Tibial artery (tissue), 4 donors: ENCODE measurements around the gene MBTD1.

Source experiments
- DNase-seq, 2 donors: peaks; one replicate each; pipeline ENCODE4 v3.0.0-alpha.2; 2019
- H3K27ac ChIP-seq, 2 donors: fragments of 200-600 bp; sonication (generic) in 1 of 2; 1 replicate in 1 of 2; 2 replicates in 1 of 2; pipeline ENCODE4 v1.5.1; 2018 to 2019; ENCODE audit warnings: mild to moderate bottlenecking in 1 of 2
- H3K27me3 ChIP-seq, 2 donors: fragments of 200-600 bp; sonication (generic) in 1 of 2; one replicate each; pipeline versions ENCODE4 v1.5.1 to v1.6.0; 2016 to 2019
- H3K36me3 ChIP-seq, 3 donors: fragments of 200-600 bp; sonication (generic) in 2 of 3; one replicate each; pipeline ENCODE4 v1.5.1; 2016 to 2019; ENCODE audit warnings: mild to moderate bottlenecking in 2 of 3
- H3K4me1 ChIP-seq, 4 donors: fragments of 200-600 bp; sonication (generic) in 2 of 4; 1 replicate in 3 of 4; 2 replicates in 1 of 4; pipeline ENCODE4 v1.5.1; 2016 to 2019
- H3K4me3 ChIP-seq, 2 donors: fragments of 200-600 bp; sonication (generic) in 1 of 2; 1 replicate in 1 of 2; 2 replicates in 1 of 2; pipeline ENCODE4 v1.5.1; 2018 to 2019; ENCODE audit warnings: mild to moderate bottlenecking in 2 of 2
- H3K9me3 ChIP-seq, 3 donors: fragments of 200-600 bp; sonication (generic) in 1 of 3; one replicate each; pipeline ENCODE4 v1.5.1; 2016 to 2019
- CTCF ChIP-seq, 2 experiments: fragments of 200-600 bp in 1 of 2; fragments of 450-650 bp in 1 of 2; IDR thresholded peaks; one replicate each; pipeline ENCODE4 v1.5.1; 2017 to 2019; ENCODE audit warnings: antibody characterized with exemption in 2 of 2, mild to moderate bottlenecking in 1 of 2, moderate library complexity in 1 of 2
- intact Hi-C: fragments of 100-400 bp; cut with DNase I; formaldehyde crosslinking; loops from one replicate; pipeline ENCODE4 v1.15.0; 2023; ENCODE audit warnings: low total_unique reads

MBTD1 gene

DNA sequence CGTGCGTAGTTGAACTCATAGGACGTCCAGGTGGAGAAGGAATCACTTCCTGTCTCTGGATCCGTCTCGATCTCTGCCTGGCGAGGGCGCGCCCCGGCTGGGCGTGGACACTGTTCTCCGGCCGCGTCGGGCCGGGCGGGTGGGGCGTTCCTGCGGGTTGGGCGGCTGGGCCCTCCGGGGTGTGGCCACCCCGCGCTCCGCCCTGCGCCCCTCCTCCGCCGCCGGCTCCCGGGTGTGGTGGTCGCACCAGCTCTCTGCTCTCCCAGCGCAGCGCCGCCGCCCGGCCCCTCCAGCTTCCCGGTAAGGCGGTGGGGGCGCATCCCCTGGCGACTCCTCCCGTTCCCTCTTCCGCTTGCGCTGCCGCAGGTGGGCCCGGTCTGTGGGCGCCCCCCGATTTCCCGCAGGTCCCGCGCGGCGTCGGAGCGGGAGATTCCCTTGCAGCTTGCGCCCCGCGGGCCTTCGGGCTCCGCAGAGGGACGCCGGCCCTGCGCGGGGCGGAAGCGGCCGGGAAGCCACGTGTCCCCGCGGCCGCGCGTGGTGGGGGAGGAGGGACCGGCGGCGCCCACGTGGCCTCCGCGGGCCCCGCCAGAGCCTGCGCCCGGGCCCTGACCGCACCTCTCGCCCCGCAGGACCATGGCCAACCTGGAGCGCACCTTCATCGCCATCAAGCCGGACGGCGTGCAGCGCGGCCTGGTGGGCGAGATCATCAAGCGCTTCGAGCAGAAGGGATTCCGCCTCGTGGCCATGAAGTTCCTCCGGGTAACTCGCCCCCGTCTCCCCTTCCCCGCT, 93.5 kb downstream of the MBTD1 start, which contains the start of gene NME2:
Gene NME2, plus strand, starts transcription at position 214 of the 789 bp plus-strand sequence. Its CDS starts 420 bp downstream, at position 634.
- peak; percentile 91 to 95 for DNase-seq
- H3K9me3 ChIP-seq, result no peaks in the 10 kb centered on the region
- H3K27ac ChIP-seq, result peak within 1 kb of the TSS; percentile 88 to 98
- peaks cover 15 to 44% (median 37%) of the 10 kb centered on the region in 3 donors for H3K36me3 ChIP-seq
- peaks cover 0 to 21% (median 15%) of the 10 kb centered on the region in 4 donors for H3K4me1 ChIP-seq
- H3K4me3 ChIP-seq, result peak within 1 kb of the TSS; percentile 98 to 99
- TF ChIP-seq CTCF (IDR thresholded peaks at IDR 0.05), result no peak
- H3K27me3 ChIP-seq, result no peaks in the 10 kb centered on the region
- intact Hi-C loops, result loop anchor here (2.0 to 5.0 kb wide), 2 partner anchors 14 to 44 kb away; partner anchors contain the start of genes NME1 and SPAG9

DNA sequence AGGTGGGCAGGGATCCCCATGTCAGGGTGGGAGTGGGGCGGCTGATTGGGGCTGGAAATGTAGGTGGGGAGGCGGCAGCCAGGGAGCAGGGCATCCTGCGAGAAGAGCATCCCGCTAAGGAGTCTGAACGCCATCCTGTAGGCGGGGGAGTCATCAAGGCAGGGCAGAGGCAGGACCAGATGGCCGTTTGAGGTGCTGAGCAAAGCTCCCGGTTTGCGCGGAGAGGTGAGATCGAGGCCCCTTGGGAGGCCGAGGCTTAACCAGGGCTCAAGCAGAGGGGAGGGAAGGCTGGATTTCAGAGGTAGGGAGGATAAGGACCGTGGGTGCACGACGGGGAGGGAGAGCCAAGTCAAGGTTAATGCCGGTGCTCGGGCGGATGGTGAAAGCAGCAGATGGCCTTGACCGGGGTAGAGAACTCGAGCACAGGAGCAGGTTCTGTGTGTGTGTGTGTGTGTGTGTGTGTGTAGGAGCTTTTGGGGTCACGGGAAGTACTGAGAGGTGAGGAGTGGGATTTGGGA, 94.1 kb downstream of the MBTD1 start:
- DNase-seq, result peak in 1 of 2 donors; percentile 29
- Histone ChIP-seq H3K27ac (peak overlapping the region; percentile 88 to 98), H3K27me3 (no peaks in the 10 kb centered on the region), H3K4me1 (peaks cover 0 to 21% (median 15%) of the 10 kb centered on the region in 4 donors), H3K9me3 (no peaks in the 10 kb centered on the region), H3K36me3 (peaks cover 12 to 44% (median 37%) of the 10 kb centered on the region in 3 donors), H3K4me3 (peak overlapping the region; percentile 98 to 99)
- TF ChIP-seq CTCF (IDR thresholded peaks at IDR 0.05), result peak in 1 of 2 experiments; percentile 10
- intact Hi-C loops, result loop anchor here (2.0 to 5.0 kb wide), 2 partner anchors 13 to 43 kb away; partner anchors contain the start of genes NME1 and SPAG9

DNA sequence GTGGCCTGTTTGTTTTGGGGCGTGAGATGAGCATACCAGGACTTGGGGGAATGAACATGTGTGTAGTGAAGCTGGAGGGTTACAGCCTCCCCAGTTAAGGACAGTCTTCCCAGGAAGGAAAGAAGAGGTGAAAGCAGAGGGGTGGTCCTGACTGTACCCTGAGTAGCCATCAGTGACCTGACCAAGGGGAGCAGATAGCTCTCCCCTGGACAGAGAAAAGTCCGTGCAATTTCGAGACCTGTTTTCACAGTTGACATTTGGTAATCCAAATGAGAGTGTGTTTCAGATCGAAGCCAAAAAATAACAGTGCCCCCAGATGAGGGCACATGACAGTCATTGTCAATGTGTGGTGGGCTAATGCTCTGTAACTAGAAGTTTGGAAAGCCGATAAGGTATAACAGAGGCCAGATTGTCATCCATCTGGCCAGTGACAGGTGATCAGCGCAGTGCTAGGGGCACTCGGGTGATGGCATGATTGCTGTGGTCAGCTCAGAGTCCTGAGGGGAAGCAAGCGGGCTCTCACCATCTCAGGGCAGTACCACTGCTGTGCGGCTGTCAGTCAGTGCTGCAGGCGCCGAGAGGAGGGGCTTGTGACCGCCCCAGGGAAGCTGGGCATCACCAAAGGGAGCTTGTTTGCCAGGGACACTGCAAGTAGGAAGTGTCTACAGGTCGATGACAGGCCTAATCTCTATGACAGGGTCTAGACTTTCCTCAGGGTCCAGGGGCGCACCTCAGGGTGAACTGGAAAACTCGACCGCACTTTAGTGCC, 94.8 kb downstream of the MBTD1 start:
- Histone ChIP-seq H3K27me3 (no peaks in the 10 kb centered on the region), H3K4me1 (peaks cover 0 to 21% (median 15%) of the 10 kb centered on the region in 4 donors), H3K4me3 (peak overlapping the region; percentile 98 to 99), H3K27ac (peak overlapping the region; percentile 88 to 98), H3K9me3 (no peaks in the 10 kb centered on the region), H3K36me3 (peaks cover 8 to 44% (median 33%) of the 10 kb centered on the region in 3 donors)
- intact Hi-C loops, result loop anchor here (5.0 kb wide), 1 partner anchor 43 kb away; the partner anchor contains the start of gene SPAG9
- DNase-seq, result no peak
- no peak for TF ChIP-seq CTCF (IDR thresholded peaks at IDR 0.05)

DNA sequence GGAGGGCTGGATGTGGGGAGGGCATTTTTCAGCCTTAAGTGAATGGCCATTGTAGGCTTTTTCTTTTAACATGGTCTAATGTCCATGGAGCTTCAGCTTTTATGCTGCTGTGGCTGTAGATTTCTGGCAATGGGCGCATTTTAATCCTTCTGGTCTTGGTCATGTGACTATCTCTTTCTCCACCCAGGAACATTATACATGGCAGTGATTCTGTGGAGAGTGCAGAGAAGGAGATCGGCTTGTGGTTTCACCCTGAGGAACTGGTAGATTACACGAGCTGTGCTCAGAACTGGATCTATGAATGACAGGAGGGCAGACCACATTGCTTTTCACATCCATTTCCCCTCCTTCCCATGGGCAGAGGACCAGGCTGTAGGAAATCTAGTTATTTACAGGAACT, 98.3 kb downstream of the MBTD1 start:
- TF ChIP-seq CTCF (IDR thresholded peaks at IDR 0.05), result no peak
- H3K4me1 ChIP-seq, result peaks cover 0 to 11% (median 8%) of the 10 kb centered on the region in 4 donors
- H3K27ac ChIP-seq, result no peak overlapping the region
- intact Hi-C loops, result no loop called here
- H3K9me3 ChIP-seq, result no peaks in the 10 kb centered on the region
- H3K36me3 ChIP-seq, result peaks cover 0 to 30% (median 17%) of the 10 kb centered on the region in 3 donors
- H3K4me3 ChIP-seq, result no peak overlapping the region
- DNase-seq, result no peak
- H3K27me3 ChIP-seq, result no peaks in the 10 kb centered on the region

DNA sequence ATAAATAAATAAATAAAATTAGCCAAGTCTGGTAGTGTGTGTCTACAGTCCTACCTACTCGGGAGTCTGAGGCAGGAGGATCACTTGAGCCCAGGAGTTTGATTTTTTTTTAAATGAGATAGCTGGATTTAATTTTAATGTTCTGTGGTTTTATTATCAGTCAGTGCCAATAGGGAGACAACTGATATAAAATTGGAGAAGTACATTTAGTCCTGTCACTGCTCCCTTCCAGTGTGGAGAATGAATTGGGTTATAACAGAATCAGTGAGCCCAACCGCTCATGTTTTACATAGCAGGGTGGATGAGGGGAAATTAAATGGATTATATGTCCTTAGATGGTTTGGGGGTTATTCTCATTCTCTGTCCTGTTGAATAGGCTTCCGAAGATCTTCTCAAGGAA, 100.2 kb downstream of the MBTD1 start:
- peaks cover 0 to 30% (median 17%) of the 10 kb centered on the region in 3 donors for H3K36me3 ChIP-seq
- TF ChIP-seq CTCF (IDR thresholded peaks at IDR 0.05), result no peak
- no peaks in the 10 kb centered on the region for H3K9me3 ChIP-seq
- DNase-seq, result no peak
- intact Hi-C loops, result loop anchor here (10.0 kb wide), 1 partner anchor 315 kb away; no protein-coding TSS in a partner anchor
- no peak overlapping the region for H3K27ac ChIP-seq
- peaks cover 0 to 5% (median 2%) of the 10 kb centered on the region in 4 donors for H3K4me1 ChIP-seq
- no peak overlapping the region for H3K4me3 ChIP-seq
- no peaks in the 10 kb centered on the region for H3K27me3 ChIP-seq
